GM21515 (cell line): Measurements from ENCODE around the gene LTA4H.
"Not testable (repeated sequence)": the region's sequence is repeated elsewhere in the genome, so short reads cannot be mapped to it uniquely, and the experiment has no call there.

ENCODE experiments used
- ATAC-seq: cut with Tn5 transposase; IDR thresholded peaks from one replicate; pipeline ENCODE4 v1.9.1; 2021; ENCODE audit not compliant: unreplicated experiment

LTA4H gene

DNA sequence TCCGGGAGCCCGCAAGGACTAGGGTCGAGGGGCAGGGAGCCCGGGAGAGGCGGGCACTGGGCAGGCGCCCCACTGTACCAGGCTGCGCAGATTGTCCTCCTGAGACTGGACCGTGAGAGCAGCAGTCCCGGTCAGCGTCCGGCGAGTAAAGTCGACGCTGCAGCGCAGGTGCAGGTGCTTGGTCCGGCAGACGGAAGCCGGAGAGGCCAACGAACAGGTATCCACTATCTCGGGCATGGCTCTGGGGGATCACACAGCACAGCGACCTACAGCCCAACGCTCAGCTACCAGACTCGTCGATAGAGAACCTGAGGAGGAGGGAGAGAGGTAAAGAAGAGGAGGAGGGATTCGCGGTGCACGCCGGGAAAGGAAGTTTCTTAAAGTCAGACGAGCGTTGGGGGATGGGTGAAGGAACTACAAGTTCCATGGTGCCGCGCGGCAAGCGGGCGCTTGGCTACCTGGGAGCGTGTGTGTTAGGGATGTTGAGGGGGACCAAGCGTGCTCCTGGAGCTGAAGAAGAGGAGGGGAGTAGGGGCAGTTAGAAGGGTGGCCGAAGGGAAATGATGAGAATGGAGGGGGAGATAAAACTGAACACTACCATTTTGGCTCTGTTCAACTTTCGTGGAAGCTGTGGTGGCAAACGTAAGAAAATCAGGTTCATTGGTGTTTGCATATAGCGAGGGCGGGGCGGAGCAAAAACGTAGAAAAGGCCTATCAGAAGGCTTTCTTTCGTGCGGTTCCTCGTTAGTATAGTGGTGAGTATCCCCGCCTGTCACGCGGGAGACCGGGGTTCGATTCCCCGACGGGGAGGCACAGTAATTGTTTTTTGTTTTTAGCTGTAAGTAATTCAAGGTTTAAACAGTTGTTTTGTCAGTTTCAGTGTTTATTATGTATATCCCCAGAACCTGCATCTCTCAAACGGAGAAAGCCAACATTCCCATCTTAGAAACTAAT lies at the start of gene LTA4H:
Gene LTA4H (minus strand): TSS at position 305 of the 954 bp plus-strand sequence. CDS start 68 bp downstream, at position 237.
- peak; percentile 89 for ATAC-seq

DNA sequence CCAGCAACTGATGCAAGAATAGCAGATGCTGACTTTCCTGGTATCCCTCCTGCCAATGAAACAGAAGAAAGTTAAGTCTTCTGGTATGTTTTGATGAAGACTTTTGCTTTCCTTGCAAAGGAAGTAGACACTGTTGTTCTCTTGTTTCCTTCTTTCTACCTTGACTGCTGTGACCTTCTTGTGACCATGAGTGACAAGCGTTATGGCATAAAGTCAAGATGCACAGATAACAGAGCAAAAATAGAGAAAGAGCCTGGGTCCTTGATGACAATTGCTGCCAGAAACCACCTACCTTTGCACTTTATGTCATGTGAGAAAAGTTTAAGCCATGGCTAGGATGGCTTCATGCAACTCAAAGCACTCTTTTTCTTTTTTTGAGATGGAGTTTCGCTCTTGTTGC lies 49.2 kb upstream of the LTA4H start:
- no peak for ATAC-seq

DNA sequence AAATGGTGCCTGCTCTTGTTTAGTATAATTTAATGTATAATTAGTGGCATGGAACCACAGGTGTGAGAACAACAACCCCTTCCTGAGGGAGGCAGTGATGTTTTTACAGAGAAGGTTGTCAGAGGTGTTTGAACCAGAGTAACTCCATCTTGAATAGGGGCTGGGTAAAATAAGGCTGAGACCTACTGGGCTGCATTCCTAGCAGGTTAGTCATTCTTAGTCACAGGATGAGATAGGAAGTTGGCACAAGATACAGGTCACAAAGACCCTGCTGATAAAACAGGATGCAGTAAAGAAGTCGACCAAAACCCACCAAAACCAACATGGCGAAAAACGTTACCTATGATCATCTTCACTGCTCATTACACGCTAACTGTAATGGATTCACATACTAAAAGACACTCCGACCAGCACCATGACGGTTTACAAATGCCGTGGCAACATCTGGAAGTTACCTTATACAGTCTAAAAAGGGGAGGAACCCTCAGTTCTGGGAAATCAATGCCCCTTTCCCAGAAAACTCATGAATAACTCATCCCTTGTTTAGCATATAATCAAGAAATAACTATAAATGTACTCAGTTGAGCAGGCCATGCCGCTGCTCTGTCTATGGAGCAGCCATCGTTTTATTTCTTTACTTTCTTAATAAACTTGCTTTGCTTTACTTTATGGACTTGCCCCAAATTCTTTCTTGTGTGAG lies 47.8 kb upstream of the LTA4H start:
- no peak for ATAC-seq

DNA sequence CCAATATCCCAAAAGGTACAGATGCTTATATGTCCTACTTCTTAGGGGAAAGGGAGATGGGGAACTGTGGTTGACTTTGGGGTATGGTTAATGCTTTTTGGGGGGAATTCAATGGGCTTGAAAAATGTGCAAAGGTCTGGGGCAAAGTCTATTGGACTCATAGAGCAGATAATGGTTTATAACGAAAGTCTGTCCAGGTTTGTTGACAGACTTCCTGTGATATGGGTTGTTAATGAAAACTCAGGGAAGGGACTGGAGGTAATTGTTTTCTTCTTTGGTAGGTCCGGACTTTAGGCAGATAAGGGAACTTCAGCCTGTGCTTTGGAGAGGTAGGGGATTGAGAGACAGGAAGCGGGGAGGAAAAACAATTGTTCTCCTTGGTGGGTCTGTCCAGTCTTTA lies 46.2 kb upstream of the LTA4H start:
- no peak for ATAC-seq

DNA sequence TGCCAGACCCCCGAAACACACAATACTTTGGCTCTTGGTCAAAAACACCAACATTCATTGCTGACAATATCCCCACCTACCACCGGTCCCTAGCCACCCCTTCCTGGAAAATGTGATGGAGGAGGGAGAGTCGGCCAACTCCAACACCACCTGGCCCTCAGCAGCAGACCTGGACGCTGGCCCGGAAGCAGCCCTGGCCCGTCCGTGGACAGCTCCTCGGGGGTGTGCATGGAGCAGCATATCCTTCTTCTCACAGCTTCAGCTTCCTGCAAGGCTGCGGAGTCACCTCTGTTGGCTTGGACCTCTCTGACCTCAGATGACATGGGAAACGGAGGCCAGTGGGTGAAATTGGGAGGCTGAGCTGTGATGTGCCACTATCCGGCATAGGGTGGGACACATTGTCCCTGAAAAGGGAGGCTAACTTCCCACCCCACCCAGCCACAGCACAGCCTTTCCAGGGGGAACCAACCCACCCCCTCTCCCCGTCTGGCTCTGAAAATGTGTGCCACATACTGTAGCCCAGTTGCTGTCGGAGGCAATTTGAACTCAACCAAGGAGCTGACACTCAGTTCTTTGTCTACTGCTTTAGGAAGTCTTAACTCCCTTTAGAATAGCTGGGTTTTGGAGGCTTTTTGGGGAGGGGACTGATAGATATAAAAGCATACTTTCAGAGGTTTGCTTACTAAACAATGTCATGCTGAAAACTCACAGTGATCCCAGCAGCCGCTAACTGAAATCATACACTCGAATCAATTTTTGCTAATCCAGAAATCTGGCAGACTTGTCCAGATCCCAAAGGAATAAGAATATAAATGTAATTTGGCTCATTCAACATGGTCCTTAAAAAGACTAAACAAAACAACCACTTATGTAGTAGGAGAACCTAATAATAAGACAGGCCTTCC lies 43.1 kb upstream of the LTA4H start:
- ATAC-seq = no peak

DNA sequence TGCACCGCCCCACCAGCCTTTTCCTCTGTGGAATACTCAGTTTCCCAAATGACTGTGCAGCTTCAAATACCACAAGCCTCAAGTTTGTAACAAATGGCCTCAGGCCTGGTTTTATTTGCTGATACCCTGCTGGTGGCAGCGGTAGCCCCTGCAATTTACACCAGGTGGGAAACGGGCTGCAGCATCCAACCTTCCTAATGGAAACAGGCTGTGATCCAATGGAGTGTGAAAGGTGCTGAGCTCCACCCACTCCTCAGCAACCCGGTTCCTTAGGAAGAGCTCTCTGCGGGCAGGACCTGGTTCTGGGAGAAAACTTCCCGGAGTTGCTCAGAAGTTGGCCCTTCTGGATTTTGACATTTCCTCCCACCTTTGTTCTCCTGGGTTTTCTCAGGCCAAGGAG lies 41.7 kb upstream of the LTA4H start:
- ATAC-seq = no peak

DNA sequence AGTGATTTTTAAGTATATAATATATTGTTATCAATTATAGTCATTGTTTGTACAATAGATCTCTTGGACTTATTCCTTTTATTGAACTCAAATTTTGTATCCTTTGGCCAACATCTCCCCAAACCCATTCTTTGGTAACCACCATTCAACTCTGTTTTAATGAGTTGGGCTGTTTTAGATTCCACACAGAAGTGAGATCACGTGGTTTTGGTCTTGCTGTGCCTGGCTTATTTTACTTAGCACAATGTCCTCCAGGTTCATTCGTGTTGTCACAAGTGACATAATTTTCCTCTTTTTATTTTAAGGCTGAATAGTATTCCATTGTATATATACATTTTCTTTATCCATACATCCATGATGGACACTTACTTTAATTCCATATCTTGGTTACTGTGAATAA lies 40.2 kb upstream of the LTA4H start:
- ATAC-seq = no peak

DNA sequence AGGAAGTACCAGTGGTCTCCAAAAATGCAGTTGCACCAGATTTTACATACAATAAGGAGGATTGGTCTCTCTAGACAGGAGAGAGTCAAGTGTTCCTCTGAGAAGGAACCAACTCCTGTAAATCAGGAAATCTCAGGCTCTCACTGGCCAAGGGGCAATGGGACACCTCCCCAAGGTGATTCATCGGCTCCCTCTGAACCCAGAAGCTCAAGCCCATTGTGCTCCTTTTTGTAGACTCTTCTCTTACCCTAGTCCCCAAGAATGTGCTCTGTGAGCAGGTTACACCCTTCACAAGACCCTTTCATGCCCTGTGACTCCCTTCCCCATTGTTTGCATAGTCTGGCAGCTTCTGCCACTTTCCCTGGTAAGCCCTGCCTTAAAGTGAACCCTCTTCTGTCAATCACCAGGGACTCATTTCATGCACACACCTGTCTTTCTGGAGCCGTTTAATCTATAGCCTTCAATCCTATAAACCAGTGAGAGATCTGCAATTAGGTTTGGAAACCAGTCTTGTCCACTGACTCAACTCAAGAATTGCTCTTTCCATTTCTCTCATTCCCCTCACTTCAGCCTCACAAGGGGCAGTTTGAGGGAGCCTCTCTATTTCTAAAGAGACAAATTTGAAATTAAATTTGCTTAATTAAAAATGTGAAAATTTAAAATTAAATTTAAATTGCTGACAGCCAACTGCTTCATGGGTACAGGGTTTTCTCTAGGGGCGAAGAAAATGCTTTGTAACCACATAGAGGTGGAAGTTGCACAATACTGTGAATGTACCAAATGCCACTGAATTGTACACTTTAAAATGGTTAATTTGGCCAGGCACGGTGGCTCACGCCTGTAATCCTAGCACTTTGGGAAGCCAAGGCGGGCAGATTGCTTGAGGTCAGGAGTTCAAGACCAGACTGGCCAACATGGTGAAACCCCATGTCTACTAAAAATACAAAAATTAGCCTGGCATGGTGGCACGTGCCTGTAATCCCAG lies 38.3 kb upstream of the LTA4H start:
- ATAC-seq = no peak

DNA sequence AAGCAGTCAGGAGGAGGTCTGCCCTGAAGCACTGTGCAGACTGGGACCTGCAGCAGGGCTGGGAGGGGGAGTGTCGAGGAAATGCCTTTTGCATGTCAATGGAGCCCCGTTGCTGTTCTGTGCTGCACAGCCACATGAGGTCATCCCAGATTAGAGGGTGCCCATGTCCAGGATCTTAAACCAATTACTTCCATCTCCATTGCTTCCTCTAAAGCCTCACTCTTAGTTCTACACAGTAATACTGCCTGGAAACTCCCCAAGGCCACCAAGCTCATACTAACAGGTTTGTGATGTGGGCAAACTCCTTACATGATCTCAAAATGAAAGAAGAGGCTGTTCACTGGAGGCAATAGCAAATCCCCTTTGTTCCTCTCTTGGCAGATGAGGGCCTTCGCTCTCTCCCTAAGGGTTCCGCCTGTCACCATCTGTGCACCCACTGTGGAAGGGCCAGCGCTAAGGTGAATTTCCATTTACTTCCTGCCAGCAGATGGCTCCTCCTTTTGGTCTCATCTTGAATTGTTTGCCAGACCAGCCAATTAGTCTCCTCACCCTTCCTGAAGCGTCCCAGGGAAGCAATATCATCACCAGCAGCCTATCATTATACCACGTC lies 35.4 kb upstream of the LTA4H start:
- ATAC-seq = peak; percentile 47

DNA sequence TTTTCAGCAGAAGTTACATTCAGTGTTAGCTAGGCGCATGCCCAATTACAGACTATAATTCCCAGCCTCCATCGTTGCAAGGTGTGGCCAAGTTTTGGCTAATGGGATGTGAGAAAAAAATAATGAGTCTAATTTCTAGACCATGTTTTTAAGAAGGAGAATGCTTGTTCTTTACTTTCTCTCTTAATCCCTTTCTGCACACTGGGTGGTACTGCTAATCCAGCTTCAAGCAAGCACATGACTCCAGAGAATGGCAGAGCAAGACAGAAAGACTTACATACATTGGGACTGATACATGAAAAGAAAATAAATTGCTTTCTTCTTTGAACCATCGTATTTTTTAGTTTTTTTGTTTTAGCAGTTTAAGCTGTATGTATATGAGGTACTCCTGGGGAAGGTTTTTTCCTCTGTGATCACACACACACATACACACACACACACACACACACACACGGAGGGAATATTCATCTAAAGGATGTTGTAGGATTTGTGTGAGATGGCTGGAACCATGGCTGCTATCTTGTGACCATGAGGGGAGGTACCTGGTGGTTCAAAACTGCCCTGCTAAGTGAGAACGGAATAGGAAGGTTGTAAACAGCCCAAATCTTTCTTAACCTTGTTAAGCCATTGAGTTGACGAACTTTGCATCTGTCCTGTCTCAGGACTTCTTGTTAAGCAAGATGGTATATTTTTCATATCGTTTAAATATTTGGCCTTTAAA lies 34.3 kb upstream of the LTA4H start:
- ATAC-seq = no peak

DNA sequence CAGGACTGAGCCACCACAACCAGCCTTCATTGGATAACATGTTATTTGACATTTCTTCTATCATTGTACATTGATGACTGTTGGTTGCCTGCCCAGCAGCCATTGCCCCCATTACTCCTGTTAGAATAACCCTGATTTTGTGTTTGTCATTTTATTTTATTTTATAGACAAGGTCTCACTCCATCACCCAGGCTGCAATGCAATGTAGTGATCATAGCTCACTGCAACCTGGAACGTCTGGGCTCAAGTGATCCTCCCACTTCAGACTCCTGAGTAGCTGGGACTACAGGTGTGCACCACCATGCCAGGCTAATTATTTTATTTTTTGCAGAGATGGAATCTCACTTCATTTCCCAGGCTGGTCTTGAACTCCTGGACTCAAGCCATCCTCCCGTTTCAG lies 33.2 kb upstream of the LTA4H start:
- ATAC-seq = no peak

DNA sequence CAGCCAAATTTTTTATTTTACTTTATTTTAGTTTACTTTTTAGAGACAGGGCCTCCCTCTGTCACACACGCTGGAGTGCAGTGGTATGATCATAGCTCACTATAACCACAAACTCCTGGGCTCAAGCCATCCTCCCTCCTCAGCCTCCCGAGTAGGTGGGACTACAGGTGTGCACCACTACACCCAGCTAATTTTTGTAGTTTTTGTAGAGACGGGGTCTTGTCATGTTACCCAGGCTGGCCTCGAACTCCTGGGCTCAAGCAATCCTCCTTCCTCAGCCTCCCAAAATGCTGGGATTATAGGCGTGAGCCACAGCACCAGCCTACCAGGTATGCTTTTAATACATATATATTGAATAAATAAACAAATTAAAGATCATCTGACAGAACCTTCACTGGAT lies 32.7 kb upstream of the LTA4H start:
- no peak for ATAC-seq

DNA sequence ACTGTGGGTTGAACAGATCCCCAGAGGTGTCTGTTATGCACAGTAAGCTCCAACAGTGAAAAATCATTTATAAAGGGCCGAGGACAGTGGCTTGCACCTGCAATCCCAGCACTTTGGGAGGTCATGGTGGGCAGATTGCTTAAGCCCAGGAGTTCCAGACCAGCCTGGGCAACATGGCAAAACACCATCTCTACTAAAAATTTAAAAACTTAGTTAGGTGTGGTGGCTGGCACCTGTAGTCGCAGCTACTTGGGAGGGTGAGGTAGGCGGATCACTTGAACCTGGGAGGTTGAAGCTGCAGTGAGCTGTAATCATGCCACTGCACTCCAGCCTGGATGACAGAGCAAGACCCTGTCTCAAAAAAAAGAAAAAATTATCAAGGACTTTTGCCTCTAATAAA lies 30.4 kb upstream of the LTA4H start:
- ATAC-seq = not testable (repeated sequence)

DNA sequence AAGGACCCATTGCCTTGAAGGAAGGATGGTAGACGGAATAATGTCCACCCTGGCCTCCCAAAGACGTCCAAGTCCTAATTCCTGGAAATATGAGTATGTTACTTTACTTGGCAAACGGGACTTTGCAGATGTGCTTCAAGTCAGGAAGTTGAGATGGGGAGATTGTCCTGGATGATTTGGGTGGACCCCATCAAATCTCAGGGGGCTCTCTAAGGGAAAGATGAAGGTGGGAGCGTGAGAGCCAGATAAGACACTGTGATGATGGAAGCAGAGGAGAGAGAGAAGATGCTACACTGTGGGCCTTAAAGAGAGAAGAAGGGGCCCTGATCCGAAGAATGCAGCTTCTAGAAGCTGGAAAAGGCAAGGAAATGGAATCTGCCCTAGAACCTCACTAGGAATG lies 29.6 kb upstream of the LTA4H start:
- no peak for ATAC-seq

DNA sequence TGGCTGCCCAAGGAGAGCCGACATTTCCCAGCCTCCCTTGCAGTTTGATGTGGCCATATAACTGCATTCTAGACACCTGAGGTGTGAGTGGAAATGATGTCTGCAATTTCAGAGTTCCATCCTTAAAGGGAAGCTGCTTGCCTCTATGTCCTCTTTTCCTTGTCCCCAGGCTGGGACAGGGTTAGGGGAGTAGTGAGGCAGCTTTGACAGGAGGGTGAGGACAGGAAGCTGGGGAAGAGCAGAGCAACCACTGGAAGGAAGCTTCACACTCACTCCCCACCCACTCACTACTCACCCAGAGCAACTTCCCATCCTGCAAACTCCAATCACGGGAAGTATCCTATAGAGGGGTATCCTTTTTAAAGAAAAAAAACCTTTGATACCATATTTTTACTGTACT lies 28.9 kb upstream of the LTA4H start:
- no peak for ATAC-seq

DNA sequence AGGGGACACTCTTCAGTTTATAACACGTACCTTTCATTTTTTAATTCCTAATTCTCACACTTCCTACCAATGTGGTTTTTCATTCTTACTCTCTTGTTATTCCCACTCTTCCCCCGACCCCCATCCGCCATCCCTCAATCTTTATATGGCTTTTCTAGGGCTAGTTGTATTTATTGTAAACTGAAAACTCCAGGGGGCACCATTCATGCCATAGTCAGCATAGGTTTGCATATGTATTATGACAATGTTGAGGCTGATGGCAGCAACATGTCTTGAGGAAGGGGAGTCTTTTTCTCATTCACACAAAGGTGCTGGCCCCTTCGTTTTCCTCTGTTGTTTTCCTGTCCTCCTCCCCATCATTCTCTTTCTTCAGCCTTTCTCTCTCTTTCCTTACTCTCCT lies 27.7 kb upstream of the LTA4H start:
- no peak for ATAC-seq

DNA sequence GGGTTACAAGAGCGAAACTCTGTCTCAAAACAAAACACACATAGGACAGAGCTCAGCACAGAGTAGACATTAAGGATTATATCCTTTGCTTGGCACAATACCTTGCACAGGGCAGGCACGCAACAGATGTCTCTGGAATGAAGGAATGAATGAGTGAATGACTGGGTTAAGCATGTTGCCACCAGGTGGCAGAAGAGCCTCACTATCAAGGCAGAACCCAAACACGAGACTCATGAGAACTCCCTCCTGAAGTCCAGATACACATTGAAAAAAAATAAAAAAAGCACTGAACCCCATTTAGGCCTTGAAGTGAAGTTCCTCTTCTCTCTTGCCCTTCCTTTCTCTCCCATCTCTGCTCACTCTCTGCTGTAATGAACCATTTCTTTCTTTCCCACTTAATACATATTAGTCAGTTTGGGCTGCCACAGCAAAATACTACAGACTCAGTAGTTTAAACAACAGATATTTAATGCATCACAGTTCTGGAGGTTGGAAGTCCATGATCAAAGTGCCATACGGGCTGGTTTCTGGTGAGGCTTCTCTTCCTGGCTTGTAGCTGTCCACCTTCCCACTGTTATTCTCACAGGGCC lies 26.6 kb upstream of the LTA4H start:
- ATAC-seq = peak; percentile 83

DNA sequence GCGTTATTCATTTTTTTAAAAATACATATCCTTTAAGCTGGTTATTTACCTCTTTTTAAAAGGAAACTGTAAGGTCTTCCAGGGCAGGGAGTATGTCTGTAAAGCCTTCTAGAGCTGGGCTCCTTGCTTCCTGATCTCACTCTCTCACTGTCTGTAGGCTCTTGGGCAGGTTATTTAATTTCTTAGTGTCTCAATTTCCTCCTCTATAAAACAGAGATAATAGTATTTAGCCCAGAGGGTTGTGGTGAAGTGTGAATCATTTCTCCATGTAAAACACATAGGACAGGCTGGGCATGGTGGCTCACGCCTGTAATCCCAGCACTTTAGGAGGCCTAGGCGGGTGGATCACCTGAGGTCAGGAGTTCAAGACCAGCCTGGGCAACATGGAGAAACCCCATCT lies 25.9 kb upstream of the LTA4H start:
- no peak for ATAC-seq

DNA sequence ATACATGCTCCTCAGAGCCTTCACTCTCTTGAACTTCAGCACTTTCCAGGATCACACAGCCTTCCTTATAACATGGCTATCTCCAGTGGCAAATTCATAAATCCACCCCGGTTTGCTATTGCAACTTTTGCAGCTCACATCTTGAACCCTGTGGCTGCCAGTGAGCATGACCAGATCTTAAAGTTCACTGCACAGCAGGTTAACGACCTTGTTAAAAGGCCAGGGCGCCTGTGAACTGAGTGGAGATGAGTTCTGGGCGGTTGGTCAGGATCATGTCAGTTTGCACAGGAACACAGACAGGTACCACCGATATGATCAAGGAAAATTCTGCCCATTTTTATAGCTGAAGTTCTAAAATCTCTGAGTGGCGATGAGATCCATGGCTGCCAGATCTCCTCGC lies 24.7 kb upstream of the LTA4H start:
- no peak for ATAC-seq
